ENCODE measurements around the gene ABI1.

ABI1 gene

DNA sequence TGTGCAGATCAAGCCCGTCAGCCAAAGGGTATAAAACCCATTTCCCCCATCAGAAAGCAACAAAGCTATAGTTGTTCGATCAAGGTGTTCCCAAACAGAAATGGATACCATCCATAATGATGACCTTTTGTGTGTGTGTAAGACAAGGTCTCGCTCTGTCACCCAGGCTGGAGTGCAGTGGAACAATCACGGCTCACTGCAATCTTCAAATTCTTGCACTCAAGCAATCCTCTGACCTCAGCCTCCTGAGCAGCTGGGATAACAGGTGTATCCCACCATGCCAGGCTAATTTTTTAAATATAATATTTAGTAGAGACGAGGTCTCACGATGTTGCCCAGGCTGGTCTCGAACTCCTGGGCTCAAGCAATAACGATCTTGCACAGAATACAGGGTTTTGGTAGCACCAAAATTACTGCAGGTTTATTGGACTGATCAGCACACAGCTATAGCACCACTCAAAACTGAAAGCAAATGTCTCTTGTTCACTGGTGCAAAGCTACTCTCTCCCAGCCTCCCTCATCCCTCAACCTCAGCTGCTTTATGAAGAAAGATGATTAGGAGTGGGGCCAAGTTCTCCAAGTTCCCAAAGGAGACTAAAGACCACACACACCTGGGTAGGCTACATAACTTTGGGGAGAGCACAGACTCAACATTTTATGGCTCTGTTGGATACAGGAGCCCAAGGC is 80.5 kb downstream of the ABI1 start:
- no peak overlapping the region for H3K4me3 ChIP-seq (ENCODE audit: low read length)

DNA sequence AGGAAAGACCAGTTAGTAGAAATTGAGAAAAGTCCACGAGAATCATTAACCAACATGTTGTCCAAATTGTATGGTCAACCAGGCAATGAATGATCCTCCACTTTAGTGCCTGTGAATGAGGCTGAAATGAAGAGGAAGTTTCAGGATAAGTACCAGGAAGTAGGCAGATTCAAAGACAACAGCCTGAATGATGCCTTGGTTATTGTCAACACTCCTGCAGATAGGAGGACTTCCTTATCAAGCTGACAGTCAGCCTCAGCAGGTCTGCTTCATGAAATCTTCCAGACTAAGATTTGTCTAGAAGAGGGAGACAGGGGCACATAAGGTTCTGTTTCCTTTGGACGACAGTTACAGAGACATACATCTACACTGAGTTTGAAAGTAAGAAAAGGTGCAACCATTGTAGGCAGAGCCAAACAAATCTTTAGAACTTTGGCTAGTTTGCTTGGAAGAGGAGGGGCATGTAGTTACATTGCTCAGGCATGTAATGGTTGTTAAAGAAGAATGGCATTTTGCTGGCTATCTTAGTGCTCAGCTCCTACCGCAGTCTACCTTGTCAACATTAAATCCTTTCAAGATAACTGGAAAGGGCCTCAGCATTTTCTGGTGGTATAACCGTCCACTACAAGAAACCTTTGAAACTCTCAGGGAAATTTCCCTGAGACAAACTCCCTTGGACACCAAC is 81.4 kb downstream of the ABI1 start:
- no peaks in the 10 kb centered on the region for H3K9me2 ChIP-seq (replicated peaks; ENCODE audit: insufficient read depth, low read length)
- H3F3A ChIP-seq (ENCODE audit: insufficient read depth, low read length), result no peaks in the 10 kb centered on the region
- TF ChIP-seq EZH2 (optimal IDR thresholded peaks at IDR 0.05; ENCODE audit: low read depth, low read length), result no peak
- TF ChIP-seq EZH2phosphoT487 (IDR thresholded peaks at IDR 0.05; ENCODE audit: low read length), result no peak
- TF ChIP-seq, protein P1, sequence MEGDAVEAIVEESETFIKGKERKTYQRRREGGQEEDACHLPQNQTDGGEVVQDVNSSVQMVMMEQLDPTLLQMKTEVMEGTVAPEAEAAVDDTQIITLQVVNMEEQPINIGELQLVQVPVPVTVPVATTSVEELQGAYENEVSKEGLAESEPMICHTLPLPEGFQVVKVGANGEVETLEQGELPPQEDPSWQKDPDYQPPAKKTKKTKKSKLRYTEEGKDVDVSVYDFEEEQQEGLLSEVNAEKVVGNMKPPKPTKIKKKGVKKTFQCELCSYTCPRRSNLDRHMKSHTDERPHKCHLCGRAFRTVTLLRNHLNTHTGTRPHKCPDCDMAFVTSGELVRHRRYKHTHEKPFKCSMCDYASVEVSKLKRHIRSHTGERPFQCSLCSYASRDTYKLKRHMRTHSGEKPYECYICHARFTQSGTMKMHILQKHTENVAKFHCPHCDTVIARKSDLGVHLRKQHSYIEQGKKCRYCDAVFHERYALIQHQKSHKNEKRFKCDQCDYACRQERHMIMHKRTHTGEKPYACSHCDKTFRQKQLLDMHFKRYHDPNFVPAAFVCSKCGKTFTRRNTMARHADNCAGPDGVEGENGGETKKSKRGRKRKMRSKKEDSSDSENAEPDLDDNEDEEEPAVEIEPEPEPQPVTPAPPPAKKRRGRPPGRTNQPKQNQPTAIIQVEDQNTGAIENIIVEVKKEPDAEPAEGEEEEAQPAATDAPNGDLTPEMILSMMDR (IDR thresholded peaks at IDR 0.05; ENCODE audit: low read length), result no peak
- peaks cover 14% of the 10 kb centered on the region for H4K20me1 ChIP-seq (ENCODE audit: insufficient read depth, low read length)
- H3K27ac ChIP-seq (ENCODE audit: low read length), result no peak overlapping the region
- DNase-seq, result no peak
- no peaks in the 10 kb centered on the region for H3K27me3 ChIP-seq (replicated peaks; ENCODE audit: insufficient read depth, low read length)
- H3K9me3 ChIP-seq (replicated peaks; ENCODE audit: insufficient read depth, low read length), result no peaks in the 10 kb centered on the region
- no peak overlapping the region for H3K4me3 ChIP-seq (ENCODE audit: low read length)
- no peaks in the 10 kb centered on the region for H3K36me3 ChIP-seq (replicated peaks; ENCODE audit: insufficient read depth, low read length)
- H2AFZ ChIP-seq (ENCODE audit: low read length), result no peak overlapping the region
- H3K79me2 ChIP-seq (ENCODE audit: low read length), result peaks cover 98% of the 10 kb centered on the region
- no peak overlapping the region for H3K4me2 ChIP-seq (ENCODE audit: low read depth, low read length)
- peaks cover 24% of the 10 kb centered on the region for H3K4me1 ChIP-seq (ENCODE audit: low read length)
- no peak overlapping the region for H3K9ac ChIP-seq (ENCODE audit: low read length)

More for the DNA sequence above, 80.5 kb downstream of the ABI1 start:
- Histone ChIP-seq H3K9ac (ENCODE audit: low read length) (no peak overlapping the region), H3K27ac (ENCODE audit: low read length) (no peak overlapping the region), H3K9me3 (replicated peaks; ENCODE audit: insufficient read depth, low read length) (no peaks in the 10 kb centered on the region), H3K27me3 (replicated peaks; ENCODE audit: insufficient read depth, low read length) (no peaks in the 10 kb centered on the region), H3K4me2 (ENCODE audit: low read depth, low read length) (no peak overlapping the region), H3K36me3 (replicated peaks; ENCODE audit: insufficient read depth, low read length) (no peaks in the 10 kb centered on the region), H3K9me2 (replicated peaks; ENCODE audit: insufficient read depth, low read length) (no peaks in the 10 kb centered on the region), H3K79me2 (ENCODE audit: low read length) (peaks cover 99% of the 10 kb centered on the region), H3K4me1 (ENCODE audit: low read length) (peaks cover 24% of the 10 kb centered on the region), H3F3A (ENCODE audit: insufficient read depth, low read length) (no peaks in the 10 kb centered on the region), H2AFZ (ENCODE audit: low read length) (no peak overlapping the region), H4K20me1 (ENCODE audit: insufficient read depth, low read length) (peaks cover 14% of the 10 kb centered on the region)
- DNase-seq, result no peak
- TF ChIP-seq EZH2 (optimal IDR thresholded peaks at IDR 0.05; ENCODE audit: low read depth, low read length) (no peak), EZH2phosphoT487 (IDR thresholded peaks at IDR 0.05; ENCODE audit: low read length) (no peak)
- TF ChIP-seq, protein P1 (IDR thresholded peaks at IDR 0.05; ENCODE audit: low read length), result no peak

DNA sequence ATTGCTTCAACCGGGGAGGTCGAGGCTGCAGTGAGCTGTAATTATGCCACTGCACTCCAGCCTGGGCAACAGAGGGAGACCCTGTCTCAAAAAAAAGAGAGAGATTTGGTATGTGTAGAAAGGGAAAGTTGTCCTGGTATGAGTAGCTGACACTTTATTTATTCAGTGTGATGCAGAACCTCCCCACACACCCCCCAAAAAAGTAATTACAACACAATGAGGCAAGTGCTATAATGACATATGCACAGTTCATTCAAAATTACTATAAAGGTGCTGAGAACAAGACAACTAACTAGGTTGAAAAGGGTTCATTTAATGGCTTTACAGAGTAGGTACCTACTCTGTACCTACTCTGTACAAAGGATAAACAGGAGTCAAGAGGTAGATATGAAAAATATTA is 83.1 kb downstream of the ABI1 start:
- H3K36me3 ChIP-seq (replicated peaks; ENCODE audit: insufficient read depth, low read length), result no peaks in the 10 kb centered on the region
- H3K9me2 ChIP-seq (replicated peaks; ENCODE audit: insufficient read depth, low read length), result no peaks in the 10 kb centered on the region
- no peak overlapping the region for H3K4me2 ChIP-seq (ENCODE audit: low read depth, low read length)
- H3K4me1 ChIP-seq (ENCODE audit: low read length), result peaks cover 24% of the 10 kb centered on the region
- no peaks in the 10 kb centered on the region for H3F3A ChIP-seq (ENCODE audit: insufficient read depth, low read length)
- no peaks in the 10 kb centered on the region for H3K27me3 ChIP-seq (replicated peaks; ENCODE audit: insufficient read depth, low read length)
- no peak for DNase-seq
- H3K9ac ChIP-seq (ENCODE audit: low read length), result no peak overlapping the region
- H2AFZ ChIP-seq (ENCODE audit: low read length), result no peak overlapping the region
- H4K20me1 ChIP-seq (ENCODE audit: insufficient read depth, low read length), result peaks cover 14% of the 10 kb centered on the region; the same call in 1 of the 2 replicates
- H3K4me3 ChIP-seq (ENCODE audit: low read length), result no peak overlapping the region
- H3K9me3 ChIP-seq (replicated peaks; ENCODE audit: insufficient read depth, low read length), result no peaks in the 10 kb centered on the region
- H3K79me2 ChIP-seq (ENCODE audit: low read length), result peaks cover 97% of the 10 kb centered on the region
- TF ChIP-seq EZH2phosphoT487 (IDR thresholded peaks at IDR 0.05; ENCODE audit: low read length), result no peak
- TF ChIP-seq, protein P1 (IDR thresholded peaks at IDR 0.05; ENCODE audit: low read length), result no peak
- TF ChIP-seq EZH2 (optimal IDR thresholded peaks at IDR 0.05; ENCODE audit: low read depth, low read length), result no peak
- no peak overlapping the region for H3K27ac ChIP-seq (ENCODE audit: low read length)
